Ishikawa (cell line): ENCODE measurements around the gene TUBA3D.

Experiments used
- CEBPB ChIP-seq: IDR thresholded peaks from 2 replicates; pipeline ENCODE4 v1.6.1; 2012
- CREB1 ChIP-seq: IDR thresholded peaks from 2 replicates; pipeline ENCODE4 v1.6.1; 2012; ENCODE audit warnings: low read depth
- EP300 ChIP-seq: IDR thresholded peaks from 2 replicates; pipeline ENCODE4 v1.6.1; 2012; ENCODE audit warnings: borderline replicate concordance
- RAD21 ChIP-seq: IDR thresholded peaks from 2 replicates; pipeline ENCODE4 v1.6.1; 2012; ENCODE audit warnings: low read depth
- TAF1 ChIP-seq: IDR thresholded peaks from 2 replicates; pipeline ENCODE4 v1.6.1; 2012; ENCODE audit warnings: low read depth, mild to moderate bottlenecking
- ZBTB7A ChIP-seq: IDR thresholded peaks from 2 replicates; pipeline ENCODE4 v1.6.1; 2012; ENCODE audit warnings: low read depth
- TF ChIP-seq, protein P1 (sequence below): IDR thresholded peaks from 2 replicates; pipeline ENCODE4 v1.6.1; 2012
- TF ChIP-seq, protein P2 (sequence below): IDR thresholded peaks from 2 replicates; pipeline ENCODE4 v1.6.1; 2012

- TF ChIP-seq RAD21 (no peak), ZBTB7A (no peak), CREB1 (no peak), CEBPB (no peak), TAF1 (no peak), EP300 (no peak)
- TF ChIP-seq, protein P1, sequence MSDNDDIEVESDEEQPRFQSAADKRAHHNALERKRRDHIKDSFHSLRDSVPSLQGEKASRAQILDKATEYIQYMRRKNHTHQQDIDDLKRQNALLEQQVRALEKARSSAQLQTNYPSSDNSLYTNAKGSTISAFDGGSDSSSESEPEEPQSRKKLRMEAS = no peak
- TF ChIP-seq, protein P2, sequence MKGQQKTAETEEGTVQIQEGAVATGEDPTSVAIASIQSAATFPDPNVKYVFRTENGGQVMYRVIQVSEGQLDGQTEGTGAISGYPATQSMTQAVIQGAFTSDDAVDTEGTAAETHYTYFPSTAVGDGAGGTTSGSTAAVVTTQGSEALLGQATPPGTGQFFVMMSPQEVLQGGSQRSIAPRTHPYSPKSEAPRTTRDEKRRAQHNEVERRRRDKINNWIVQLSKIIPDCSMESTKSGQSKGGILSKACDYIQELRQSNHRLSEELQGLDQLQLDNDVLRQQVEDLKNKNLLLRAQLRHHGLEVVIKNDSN = no peak
Measured at GRCh38 chr2:131517106-131517831, 41.4 kb downstream of the TUBA3D start.
